ENCODE data around the gene DIP2A.

- TF ChIP-seq CTCF (IDR thresholded peaks at IDR 0.05; ENCODE audit: borderline replicate concordance, extremely low read depth, low read length, poor library complexity, severe bottlenecking) (no peak), EZH2 (IDR thresholded peaks at IDR 0.05; ENCODE audit: borderline replicate concordance, low read depth, low read length, severe bottlenecking) (no peak)
Observed at GRCh38 chr21:46597896-46598343, 139.2 kb downstream of the DIP2A start.

Data from DND-41 (cell line).